ENCODE data around the gene MAP2K5. TPM values are rescaled to one million over a fixed set of nuclear protein-coding genes. Genes with fewer than 3 reads are reported as not detected.

The MAP2K5 gene
- total and polyA plus RNA-seq, 2 experiments from 2014 or later: 6.8 to 13.6 TPM

GRCh38 chr15:67805008-67805665 lies 262.6 kb downstream of the MAP2K5 start:
- Histone ChIP-seq H3K4me3 (no peak overlapping the region), H3K27ac (no peak overlapping the region), H3K9me3 (ENCODE audit: low read depth) (no peaks in the 10 kb centered on the region), H3K27me3 (peaks cover 91% of the 10 kb centered on the region), H3K36me3 (no peaks in the 10 kb centered on the region), H3K4me1 (ENCODE audit: low read depth) (no peaks in the 10 kb centered on the region)
- TF ChIP-seq CTCF (IDR thresholded peaks at IDR 0.05; ENCODE audit: low read depth, low read length): no peak
- DNase-seq (ENCODE audit: low read depth in 1 of 2, low spot score in 1 of 2): no peak

GRCh38 chr15:67805666-67806516 lies 263.4 kb downstream of the MAP2K5 start:
- DNase-seq (ENCODE audit: low read depth in 1 of 2, low spot score in 1 of 2): no peak
- H3K4me1 ChIP-seq (ENCODE audit: low read depth): no peaks in the 10 kb centered on the region
- no peaks in the 10 kb centered on the region for H3K9me3 ChIP-seq (ENCODE audit: low read depth)
- peaks cover 91% of the 10 kb centered on the region for H3K27me3 ChIP-seq
- no peak for TF ChIP-seq CTCF (IDR thresholded peaks at IDR 0.05; ENCODE audit: low read depth, low read length)
- no peaks in the 10 kb centered on the region for H3K36me3 ChIP-seq
- no peak overlapping the region for H3K27ac ChIP-seq
- H3K4me3 ChIP-seq: no peak overlapping the region

GRCh38 chr15:67806536-67806935 lies 264.0 kb downstream of the MAP2K5 start:
- H3K9me3 ChIP-seq (ENCODE audit: low read depth): no peaks in the 10 kb centered on the region
- H3K4me1 ChIP-seq (ENCODE audit: low read depth): no peaks in the 10 kb centered on the region
- no peak for DNase-seq (ENCODE audit: low read depth in 1 of 2, low spot score in 1 of 2)
- peaks cover 91% of the 10 kb centered on the region for H3K27me3 ChIP-seq
- H3K27ac ChIP-seq: no peak overlapping the region
- H3K4me3 ChIP-seq: no peak overlapping the region
- no peaks in the 10 kb centered on the region for H3K36me3 ChIP-seq
- no peak for TF ChIP-seq CTCF (IDR thresholded peaks at IDR 0.05; ENCODE audit: low read depth, low read length)

- no peaks in the 10 kb centered on the region for H3K9me3 ChIP-seq (ENCODE audit: low read depth)
- no peak overlapping the region for H3K27ac ChIP-seq
- H3K27me3 ChIP-seq: peaks cover 91% of the 10 kb centered on the region
- no peak for TF ChIP-seq CTCF (IDR thresholded peaks at IDR 0.05; ENCODE audit: low read depth, low read length)
- H3K36me3 ChIP-seq: no peaks in the 10 kb centered on the region
- DNase-seq (ENCODE audit: low read depth in 1 of 2, low spot score in 1 of 2): no peak
- H3K4me3 ChIP-seq: no peak overlapping the region
- no peaks in the 10 kb centered on the region for H3K4me1 ChIP-seq (ENCODE audit: low read depth)
Measured at GRCh38 chr15:67807141-67807540, 264.6 kb downstream of the MAP2K5 start.

GRCh38 chr15:67807836-67808235 lies 265.3 kb downstream of the MAP2K5 start:
- Histone ChIP-seq H3K36me3 (no peaks in the 10 kb centered on the region), H3K9me3 (ENCODE audit: low read depth) (no peaks in the 10 kb centered on the region), H3K27me3 (peaks cover 91% of the 10 kb centered on the region), H3K4me3 (no peak overlapping the region), H3K4me1 (ENCODE audit: low read depth) (no peaks in the 10 kb centered on the region), H3K27ac (no peak overlapping the region)
- TF ChIP-seq CTCF (IDR thresholded peaks at IDR 0.05; ENCODE audit: low read depth, low read length): no peak
- DNase-seq (ENCODE audit: low read depth in 1 of 2, low spot score in 1 of 2): no peak

Data from cardiac muscle cell (in vitro differentiated cells and primary cell).